Stimulated activated CD4-positive, alpha-beta T cell treated with anti-CD3 and anti-CD28 coated beads, Interleukin-15, amount 100 ng/mL, for 24 hours (primary cell): ENCODE measurements around the gene NAA10.

ENCODE experiments used
- DNase-seq: peaks from one replicate; pipeline ENCODE4 v3.0.0-alpha.2; 2020

The NAA10 gene

GRCh38 chrX:153881281-153881680, 53.6 kb downstream of the NAA10 start:
- DNase-seq: no peak

GRCh38 chrX:153880440-153880815, 54.4 kb downstream of the NAA10 start:
- DNase-seq: no peak

- no peak for DNase-seq
These were observed 54.9 kb downstream of the NAA10 start for GRCh38 chrX:153879741-153880439.
